WERI-Rb-1 (cell line): ENCODE measurements around the gene ARID1B.

Experiments used
- DNase-seq: peaks from one replicate; pipeline ENCODE4 v3.0.0-alpha.2; 2020
- H3K27ac ChIP-seq: fragments of 250-450 bp; sonication (Bioruptor Pico); 2 replicates; pipeline ENCODE4 v1.5.1; 2020; ENCODE audit warnings: mild to moderate bottlenecking, moderate library complexity
- H3K27me3 ChIP-seq: fragments of 250-450 bp; sonication (Bioruptor Pico); 2 replicates; pipeline ENCODE4 v1.5.1; 2021; ENCODE audit warnings: mild to moderate bottlenecking, low read depth, moderate library complexity; ENCODE audit not compliant: insufficient read depth, severe bottlenecking
- H3K36me3 ChIP-seq: fragments of 250-450 bp; sonication (Bioruptor Pico); 2 replicates; pipeline ENCODE4 v1.5.1; 2020; ENCODE audit warnings: mild to moderate bottlenecking, moderate library complexity
- H3K4me3 ChIP-seq: 2 replicates; pipeline ENCODE4 v1.5.1; 2011; ENCODE audit warnings: low read depth, mild to moderate bottlenecking, control low read depth, low read length
- H3K9me3 ChIP-seq: fragments of 250-450 bp; sonication (Bioruptor Pico); 2 replicates; pipeline ENCODE4 v1.5.1; 2021; ENCODE audit warnings: mild to moderate bottlenecking, moderate library complexity; ENCODE audit not compliant: severe bottlenecking
- CTCF ChIP-seq: IDR thresholded peaks from 2 replicates; pipeline ENCODE4 v1.5.1; 2011; ENCODE audit warnings: low read depth, mild to moderate bottlenecking, control low read depth, inconsistent platforms, low read length

ARID1B gene

GRCh38 chr6:156825475-156825874 is 48.3 kb downstream of the ARID1B start:
- H3K9me3 ChIP-seq = no peaks in the 10 kb centered on the region

GRCh38 chr6:156826290-156826955 is 49.2 kb downstream of the ARID1B start:
- TF ChIP-seq CTCF = no peak
- Histone ChIP-seq H3K27me3 (no peaks in the 10 kb centered on the region), H3K9me3 (no peaks in the 10 kb centered on the region), H3K27ac (no peak overlapping the region), H3K36me3 (peaks cover 13% of the 10 kb centered on the region), H3K4me3 (no peak overlapping the region)
- DNase-seq = no peak

More at GRCh38 chr6:156825475-156825874, 48.3 kb downstream of the ARID1B start:
- Histone ChIP-seq H3K36me3 (peaks cover 13% of the 10 kb centered on the region), H3K27ac (no peak overlapping the region), H3K27me3 (no peaks in the 10 kb centered on the region), H3K4me3 (no peak overlapping the region)
- no peak for DNase-seq
- TF ChIP-seq CTCF = no peak

GRCh38 chr6:156827382-156827781 is 50.2 kb downstream of the ARID1B start:
- Histone ChIP-seq H3K27ac (no peak overlapping the region), H3K9me3 (no peaks in the 10 kb centered on the region), H3K36me3 (peaks cover 16% of the 10 kb centered on the region), H3K4me3 (no peak overlapping the region), H3K27me3 (no peaks in the 10 kb centered on the region)
- TF ChIP-seq CTCF = no peak
- no peak for DNase-seq

- peaks cover 16% of the 10 kb centered on the region for H3K36me3 ChIP-seq
- no peaks in the 10 kb centered on the region for H3K9me3 ChIP-seq
- H3K27me3 ChIP-seq = no peaks in the 10 kb centered on the region
- H3K27ac ChIP-seq = peak overlapping the region; percentile 29; the same call in 1 of the 2 replicates
- TF ChIP-seq CTCF = no peak
- no peak overlapping the region for H3K4me3 ChIP-seq
- no peak for DNase-seq
These were observed 51.1 kb downstream of the ARID1B start for GRCh38 chr6:156828280-156828703.

GRCh38 chr6:156830126-156830525 is 52.9 kb downstream of the ARID1B start:
- H3K27ac ChIP-seq = no peak overlapping the region
- no peak overlapping the region for H3K4me3 ChIP-seq
- TF ChIP-seq CTCF = no peak
- H3K27me3 ChIP-seq = no peaks in the 10 kb centered on the region
- DNase-seq = no peak
- peaks cover 16% of the 10 kb centered on the region for H3K36me3 ChIP-seq
- H3K9me3 ChIP-seq = no peaks in the 10 kb centered on the region

- TF ChIP-seq CTCF = no peak
- H3K4me3 ChIP-seq = no peak overlapping the region
- DNase-seq = no peak
- no peaks in the 10 kb centered on the region for H3K9me3 ChIP-seq
- no peaks in the 10 kb centered on the region for H3K27me3 ChIP-seq
- H3K27ac ChIP-seq = no peak overlapping the region
- peaks cover 16% of the 10 kb centered on the region for H3K36me3 ChIP-seq
These were observed 55.1 kb downstream of the ARID1B start for GRCh38 chr6:156832231-156832647.
